GM18499 (cell line): ENCODE data around the gene TEC.
"Not testable (repeated sequence)": the region's sequence is repeated elsewhere in the genome, so short reads cannot be mapped to it uniquely, and the experiment has no call there.

Source experiments
- ATAC-seq: cut with Tn5 transposase; IDR thresholded peaks from one replicate; pipeline ENCODE4 v1.9.1; 2021; ENCODE audit warnings: moderate number of reproducible peaks; ENCODE audit not compliant: insufficient read depth, unreplicated experiment

TEC gene

GRCh38 chr4:48203819-48204218 lies 65.8 kb downstream of the TEC start:
- peak; percentile 33 for ATAC-seq

- ATAC-seq = no peak
These were observed 71.9 kb downstream of the TEC start for GRCh38 chr4:48197643-48198237.

DNA sequence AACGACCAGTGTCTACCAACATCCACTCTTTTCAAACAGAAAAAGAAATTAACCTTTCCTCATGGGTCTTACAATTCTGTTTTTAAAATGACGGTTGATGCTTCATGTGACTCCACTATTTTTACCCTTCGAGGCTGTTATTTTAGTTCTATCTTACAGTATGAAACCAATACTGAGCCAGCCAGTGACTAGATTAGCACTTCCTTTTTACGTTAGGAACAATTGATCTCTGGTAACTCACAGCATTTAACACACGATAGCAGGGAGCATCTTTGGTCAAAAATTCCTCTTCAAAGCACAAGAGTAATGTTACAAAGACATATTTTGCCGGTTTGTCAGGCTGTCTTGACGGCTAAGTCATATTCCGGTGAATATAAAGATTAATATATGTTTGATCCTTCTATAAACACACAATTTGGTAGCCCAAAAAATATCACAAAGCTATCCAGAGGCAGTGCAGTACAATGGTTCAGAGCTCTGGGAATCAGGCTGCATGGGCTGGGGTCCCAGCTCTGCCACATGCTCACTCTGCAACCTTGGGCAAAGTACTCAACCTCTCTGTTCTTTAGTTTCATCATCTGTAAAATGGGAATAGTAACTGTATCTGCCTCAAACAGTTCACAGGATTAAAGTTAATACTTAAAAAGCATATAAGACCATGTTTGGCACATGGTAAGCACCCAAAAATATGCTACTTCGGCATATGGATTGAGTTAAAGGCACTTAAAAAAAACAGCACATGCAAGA lies 72.7 kb downstream of the TEC start:
- ATAC-seq = peak; percentile 78

DNA sequence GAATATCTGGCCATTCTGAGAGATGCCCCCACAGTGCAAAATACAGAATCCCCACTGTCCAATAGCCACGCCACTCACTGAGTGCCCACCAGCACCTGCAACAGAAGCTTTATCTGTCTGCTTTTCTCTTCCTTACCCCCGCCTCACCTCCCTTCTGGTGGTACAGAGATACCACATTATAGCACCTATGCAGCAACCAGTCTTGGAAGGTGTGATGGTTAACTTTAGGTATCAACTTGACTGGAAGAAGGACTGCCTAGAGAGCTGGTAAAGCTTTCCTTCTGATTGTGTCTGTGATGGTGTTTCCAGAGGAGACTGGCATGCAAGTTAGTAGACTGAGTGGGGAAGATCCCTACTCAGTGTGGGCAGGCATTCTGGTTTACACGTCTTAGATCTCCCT lies 73.8 kb downstream of the TEC start:
- ATAC-seq = no peak

DNA sequence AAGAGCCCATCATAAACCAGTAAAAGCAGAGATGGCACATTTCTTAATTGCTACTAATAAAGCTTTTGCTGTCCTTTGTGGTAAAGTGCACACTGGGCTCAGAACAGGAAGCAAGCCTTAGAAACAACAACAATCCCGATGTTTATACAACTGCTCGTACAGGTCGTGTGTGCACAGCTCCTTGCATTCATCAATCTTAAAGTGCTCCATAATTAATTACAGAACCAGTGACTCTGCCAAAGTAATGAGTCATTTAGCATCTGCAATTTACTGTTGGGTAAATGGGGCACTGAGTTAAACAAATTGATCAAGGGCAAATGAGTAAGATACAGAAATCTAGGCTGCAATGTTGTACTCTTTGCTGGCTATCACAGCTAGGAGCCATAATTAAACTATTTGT lies 74.3 kb downstream of the TEC start:
- ATAC-seq = no peak

- no peak for ATAC-seq
These were observed 74.7 kb downstream of the TEC start for GRCh38 chr4:48194971-48195370.

- ATAC-seq = no peak
These were observed 75.6 kb downstream of the TEC start for GRCh38 chr4:48193921-48194468.

DNA sequence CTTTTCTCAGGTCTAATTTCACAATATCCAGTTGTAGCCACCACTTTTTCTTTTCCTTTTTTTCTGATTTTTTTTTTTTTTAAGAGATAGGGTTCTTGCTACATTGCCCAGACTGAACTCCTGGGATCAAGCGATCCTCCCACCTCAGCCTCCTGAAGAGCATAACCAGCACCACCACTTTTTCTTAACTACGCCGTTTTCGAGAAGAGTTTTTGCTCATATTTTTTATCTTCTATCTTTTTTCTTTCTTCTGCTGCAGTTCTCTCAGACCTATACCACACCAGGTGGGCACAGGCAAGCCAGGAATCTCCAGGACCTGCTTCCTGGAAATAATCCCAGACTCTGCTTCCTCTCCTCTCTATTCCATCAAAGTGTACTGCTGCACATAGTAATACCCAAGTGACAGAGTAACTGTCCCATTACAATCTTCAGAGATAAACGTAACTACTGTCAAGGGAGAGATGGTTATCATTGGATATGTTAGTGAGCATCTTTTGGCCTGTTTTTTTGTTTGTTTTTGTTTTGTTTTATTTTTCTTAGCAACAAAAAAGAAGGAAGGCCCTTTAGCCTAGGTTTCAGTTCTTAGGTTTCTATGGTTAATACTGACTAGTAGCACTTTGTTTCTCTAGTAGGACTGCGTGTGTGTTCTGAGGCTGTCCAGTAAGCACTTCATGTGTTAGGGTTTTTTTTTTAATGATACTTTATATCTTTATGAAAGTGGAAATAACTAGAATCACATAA lies 76.4 kb downstream of the TEC start:
- no peak for ATAC-seq

- ATAC-seq = no peak
These were observed 77.9 kb downstream of the TEC start for GRCh38 chr4:48191758-48192157.

- peak; percentile 41 for ATAC-seq
These were observed 78.8 kb downstream of the TEC start for GRCh38 chr4:48190839-48191238.

- ATAC-seq = no peak
These were observed 79.9 kb downstream of the TEC start for GRCh38 chr4:48189731-48190130.

DNA sequence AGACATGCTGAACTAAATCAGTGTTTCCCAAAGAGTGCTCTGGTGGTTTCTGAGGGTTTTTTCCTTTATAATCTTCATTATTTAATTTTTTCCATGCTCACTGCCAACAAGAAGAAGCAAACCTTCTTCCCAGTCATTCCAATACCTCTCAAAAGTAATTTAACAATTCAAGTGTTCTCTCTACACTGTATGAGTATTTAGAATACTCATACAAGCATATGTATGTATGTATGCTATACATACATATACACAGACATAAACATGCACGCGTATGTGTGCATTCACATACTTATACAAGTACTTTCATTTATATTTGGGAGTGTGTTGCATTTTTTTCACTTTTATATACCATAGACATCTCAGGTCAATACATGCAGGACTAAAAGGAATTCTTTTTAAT lies 81.2 kb downstream of the TEC start:
- ATAC-seq = no peak

GRCh38 chr4:48187813-48188212 lies 81.8 kb downstream of the TEC start:
- ATAC-seq = no peak

DNA sequence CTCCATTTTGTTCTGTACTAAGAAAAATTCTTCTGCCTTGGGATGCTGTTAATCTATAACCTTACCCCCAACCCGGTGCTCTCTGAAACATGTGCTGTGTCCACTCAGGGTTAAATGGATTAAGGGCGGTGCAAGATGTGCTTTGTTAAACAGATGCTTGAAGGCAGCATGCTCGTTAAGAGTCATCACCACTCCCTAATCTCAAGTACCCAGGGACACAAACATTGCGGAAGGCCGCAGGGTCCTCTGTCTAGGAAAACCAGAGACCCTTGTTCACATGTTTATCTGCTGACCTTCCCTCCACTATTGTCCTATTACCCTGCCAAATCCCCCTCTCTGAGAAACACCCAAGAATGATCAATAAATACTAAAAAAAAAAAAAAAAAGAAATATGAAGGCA lies 82.6 kb downstream of the TEC start:
- not testable (repeated sequence) for ATAC-seq

- not testable (repeated sequence) for ATAC-seq
These were observed 83.2 kb downstream of the TEC start for GRCh38 chr4:48186394-48186793.

GRCh38 chr4:48184882-48185281 lies 84.8 kb downstream of the TEC start:
- no peak for ATAC-seq

DNA sequence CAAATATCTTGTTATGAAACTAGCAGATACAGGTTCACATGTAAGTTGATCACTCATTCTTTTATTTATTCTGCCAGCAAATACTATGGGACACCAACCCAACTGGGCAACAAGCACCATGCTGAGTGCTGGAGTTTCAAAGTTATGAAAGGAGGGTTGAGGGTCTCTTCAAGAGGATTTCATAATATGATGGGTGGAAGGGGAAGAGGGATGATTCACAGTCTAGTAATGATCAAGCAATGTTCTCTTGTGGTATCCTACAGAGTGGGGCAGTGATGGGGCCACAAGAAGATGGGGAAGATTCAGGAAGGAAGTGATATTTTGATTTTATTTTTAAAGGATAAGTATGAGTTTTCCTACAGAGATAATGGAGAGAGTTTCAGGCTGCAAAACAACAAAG lies 89.4 kb downstream of the TEC start:
- no peak for ATAC-seq

DNA sequence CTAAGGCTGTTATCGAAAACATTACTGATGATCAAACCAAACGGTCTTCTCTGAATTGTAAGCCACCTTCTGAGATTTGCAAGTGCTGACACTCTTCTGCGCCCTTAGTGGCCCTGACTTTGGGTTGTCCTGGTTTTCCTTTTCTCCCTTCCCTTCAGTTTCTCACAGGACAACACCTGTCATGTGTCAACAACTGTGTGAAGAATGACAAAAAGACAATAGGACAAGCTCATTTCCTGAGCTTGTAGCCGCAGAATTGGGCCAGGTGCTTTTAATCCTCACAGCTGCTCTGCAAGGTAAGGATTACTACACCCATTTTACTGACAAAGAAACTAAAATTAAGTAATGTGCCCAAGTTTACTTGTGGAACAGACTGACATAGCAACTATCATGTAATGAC lies 90.7 kb downstream of the TEC start:
- no peak for ATAC-seq

DNA sequence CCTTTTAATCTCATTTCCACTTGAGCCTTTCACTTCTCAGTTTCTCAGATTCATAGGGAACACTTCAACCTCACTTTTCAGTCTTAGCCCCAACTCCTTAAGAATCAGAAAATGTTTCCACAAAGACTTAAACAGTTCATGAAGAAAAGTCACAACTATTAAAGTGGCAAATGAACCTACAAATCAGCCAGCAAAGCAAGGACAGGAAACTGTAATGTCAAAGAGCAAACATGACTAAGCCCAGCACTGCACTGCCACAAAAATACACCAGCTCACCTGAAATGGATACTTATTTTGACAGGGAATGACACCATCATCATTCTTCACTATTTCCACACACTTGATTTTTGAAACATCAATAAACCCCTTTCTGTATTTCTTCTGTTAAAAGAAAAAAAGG lies 93.8 kb downstream of the TEC start:
- no peak for ATAC-seq

DNA sequence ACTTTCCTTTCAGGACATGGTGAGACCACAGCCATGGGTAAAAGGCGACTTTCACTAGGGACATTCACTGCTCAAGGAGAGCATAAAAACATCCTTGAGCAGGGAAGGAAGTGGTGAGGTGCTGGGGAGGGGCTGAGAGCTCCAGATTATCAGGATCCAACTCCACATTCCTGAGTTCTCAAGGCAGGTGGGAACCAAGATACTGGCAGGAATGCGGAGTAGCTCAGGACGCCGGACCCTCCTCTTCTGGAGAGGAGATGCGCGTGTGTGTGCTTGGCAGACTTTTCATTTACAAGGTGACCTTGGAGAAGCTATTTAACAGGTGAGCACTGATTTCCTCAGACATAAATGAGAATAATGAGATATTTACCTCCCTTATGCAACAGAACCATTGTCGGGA lies 94.3 kb downstream of the TEC start:
- no peak for ATAC-seq
